ENCODE data around the gene ENTREP1.
"Not testable (repeated sequence)": the region's sequence is repeated elsewhere in the genome, so short reads cannot be mapped to it uniquely, and the experiment has no call there.

ENTREP1 gene

DNA sequence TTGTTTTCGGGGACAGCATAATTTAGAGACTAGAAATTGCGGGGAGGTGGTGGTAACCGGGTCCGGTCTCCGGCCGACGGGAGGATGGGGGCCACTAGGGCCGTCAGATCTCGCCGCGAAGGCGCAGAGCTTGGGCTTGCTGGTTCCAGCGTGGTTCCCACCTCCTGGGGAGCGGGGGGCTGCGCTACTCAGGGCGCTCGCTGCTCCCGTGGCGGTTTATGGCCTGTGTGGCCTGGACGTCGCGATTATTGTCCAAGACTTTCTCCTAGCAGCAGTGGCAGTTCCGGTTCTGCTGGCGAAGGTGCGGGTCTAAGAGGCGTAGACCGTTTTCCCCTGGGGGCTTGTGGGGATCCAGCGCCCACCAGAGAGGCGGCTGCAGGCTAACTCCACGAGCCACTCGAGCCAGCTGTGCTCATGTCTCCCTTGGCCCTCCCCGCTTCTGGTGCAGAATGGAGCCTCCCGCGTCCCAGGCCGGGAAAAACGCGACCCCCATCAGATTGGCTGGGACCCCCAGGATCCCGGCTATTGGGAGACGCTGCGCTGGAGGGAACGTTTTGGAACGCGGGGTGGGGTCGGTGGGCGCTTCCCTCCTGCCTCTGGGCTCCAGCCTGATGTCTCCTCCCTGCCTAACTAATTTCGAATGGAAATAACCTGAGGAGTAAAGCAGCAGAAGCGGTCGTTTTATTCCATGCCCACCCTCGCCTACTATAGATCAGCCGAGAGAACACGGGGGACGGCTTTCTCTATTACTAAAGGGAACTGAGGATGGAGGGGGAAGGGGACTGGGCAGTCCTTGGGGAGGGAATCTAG, 87.1 kb downstream of the ENTREP1 start:
- no peak for DNase-seq

DNA sequence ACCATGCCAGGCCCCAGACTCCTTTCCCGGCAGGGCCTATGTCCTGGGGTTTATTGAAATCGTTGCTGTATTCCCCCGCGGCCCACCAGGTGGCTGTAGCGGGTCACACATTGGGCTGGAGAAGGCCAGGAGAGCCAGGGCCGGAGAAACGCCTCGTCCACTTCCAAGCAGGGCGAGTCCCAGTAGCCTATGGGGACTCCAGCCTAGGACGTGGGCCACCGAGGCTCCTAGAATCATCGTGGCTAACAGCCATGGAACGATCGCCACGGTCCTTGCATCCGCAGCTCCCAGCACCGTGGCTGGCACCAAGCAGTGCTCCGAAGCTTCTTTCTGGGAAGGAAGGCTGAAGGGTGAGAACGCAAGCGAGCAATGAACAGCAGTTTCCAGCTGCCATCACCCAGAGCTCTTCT, 87.7 kb downstream of the ENTREP1 start:
- peak; percentile 27 for DNase-seq

DNA sequence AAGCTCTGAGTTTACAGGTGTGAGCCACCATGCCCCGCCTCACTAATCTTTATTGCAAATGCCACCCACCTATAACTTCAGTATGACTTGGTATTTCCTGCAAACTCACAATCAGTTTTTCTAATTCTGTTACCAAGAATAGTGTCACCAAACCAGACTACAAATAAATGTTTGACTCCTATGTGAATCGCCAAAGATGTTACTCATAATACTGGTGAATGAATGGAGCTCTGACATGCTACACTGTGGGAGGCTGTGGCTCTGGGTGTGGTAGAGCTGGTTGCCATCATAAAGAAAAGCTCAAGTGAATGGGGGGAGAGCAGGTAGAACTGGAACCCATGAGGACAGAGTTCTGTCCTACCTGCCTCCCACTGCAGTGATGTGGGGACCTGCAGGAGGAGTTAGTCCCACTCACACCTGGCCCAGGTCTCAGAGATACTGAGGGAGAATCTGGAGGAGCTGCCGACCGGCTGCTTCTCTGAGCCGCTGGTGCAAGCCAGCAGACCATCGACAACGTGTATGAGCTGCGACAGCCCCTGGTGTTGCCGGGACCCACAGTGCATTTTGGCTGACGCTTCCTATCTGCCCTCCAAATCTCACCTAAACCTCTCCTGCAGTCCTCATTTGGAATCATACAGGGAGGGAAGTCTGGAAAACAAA, 95.7 kb downstream of the ENTREP1 start:
- DNase-seq = peak; percentile 25

DNA sequence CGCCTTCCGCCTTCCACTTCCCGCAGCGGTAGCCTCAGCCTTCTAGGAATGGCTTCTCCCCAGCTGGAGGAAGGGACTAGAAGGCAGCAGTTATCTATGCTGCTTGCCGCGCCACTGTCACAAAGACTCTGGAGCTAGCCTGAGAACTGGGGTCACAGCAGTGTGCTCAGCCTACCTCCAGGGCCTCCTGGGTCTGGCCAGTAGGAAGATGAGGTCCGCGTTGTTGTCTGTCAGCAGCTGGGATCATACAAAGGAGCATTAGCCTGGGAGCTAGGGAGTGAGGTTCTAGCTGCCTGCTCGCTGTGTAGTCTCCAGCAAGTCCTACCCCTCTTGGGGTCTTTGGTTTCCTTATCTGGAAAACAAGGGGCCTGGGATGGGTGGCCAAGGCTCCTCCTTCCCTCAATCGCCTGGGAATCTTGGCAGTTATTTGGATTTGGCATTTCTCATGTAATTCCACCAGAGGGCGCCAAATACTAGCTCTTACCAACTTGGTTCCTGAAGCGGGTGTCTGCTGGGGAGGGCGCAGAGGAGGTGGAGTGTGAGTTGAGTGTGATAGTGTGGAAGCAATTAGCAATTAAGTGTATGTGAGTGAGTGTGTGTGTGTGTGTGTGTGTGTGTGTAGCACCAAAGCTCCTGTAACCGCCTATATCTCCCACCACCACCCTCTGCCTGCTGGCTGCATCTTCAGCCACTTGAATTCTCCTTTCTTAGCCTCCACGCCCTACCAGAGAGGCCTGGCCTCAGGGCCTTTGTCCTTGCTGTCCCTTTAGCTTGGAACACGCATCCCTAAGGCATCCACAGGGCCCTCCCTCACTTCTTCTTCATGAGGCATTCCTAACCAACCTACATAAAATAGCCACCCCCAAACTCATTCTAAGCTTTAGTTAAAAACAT, 97.1 kb downstream of the ENTREP1 start:
- DNase-seq = peak; percentile 45

DNA sequence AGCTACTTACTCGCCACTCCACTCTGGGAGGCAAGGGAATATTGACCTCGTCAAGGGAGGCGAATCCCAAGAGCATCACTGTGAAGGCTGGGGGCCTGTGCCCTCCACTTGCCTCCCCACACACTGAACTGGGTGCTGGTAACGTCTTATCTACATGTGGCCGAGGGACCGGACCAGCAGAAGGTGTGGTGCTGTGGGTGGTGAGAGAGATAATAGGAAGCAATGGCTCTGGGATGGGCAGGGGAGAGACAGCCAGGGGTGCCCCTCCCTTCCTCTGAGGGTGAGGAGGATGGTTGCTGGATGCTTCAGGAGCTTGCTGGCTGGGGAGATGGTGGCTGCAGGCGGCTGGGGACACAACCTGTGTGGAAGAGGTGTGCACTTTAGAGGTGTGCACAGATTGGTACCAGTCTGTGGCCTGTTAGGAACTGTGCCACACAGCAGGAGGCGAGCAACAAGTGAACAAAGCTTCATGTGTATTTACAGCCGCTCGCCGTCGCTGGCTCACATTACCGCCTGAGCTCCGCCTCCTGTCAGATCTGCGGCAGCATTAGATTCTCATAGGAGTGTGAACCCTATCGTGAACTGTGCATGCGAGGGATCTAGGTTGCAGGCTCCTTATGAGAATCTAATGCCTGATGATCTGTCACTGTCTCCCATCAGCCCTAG, 100.3 kb downstream of the ENTREP1 start:
- no peak for DNase-seq

DNA sequence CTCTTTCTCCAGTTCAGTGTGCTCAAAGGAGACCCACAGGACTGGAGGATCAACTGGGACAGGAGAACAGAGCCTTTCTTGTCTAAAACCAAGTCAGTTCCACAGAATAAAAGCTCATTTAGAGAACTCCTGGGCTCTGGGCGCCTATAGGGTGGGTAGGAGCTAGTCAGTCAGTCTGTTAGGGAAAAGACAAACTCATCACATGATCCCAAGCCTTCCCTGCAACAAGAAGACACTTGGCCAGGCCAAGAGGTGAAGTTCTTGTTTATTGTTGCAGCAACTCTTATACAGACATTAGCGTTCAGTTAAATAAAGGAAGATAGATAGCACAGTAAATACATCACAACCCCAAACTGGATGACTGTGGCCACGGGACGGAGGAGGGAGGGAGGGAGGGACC, 102.3 kb downstream of the ENTREP1 start:
- no peak for DNase-seq

DNA sequence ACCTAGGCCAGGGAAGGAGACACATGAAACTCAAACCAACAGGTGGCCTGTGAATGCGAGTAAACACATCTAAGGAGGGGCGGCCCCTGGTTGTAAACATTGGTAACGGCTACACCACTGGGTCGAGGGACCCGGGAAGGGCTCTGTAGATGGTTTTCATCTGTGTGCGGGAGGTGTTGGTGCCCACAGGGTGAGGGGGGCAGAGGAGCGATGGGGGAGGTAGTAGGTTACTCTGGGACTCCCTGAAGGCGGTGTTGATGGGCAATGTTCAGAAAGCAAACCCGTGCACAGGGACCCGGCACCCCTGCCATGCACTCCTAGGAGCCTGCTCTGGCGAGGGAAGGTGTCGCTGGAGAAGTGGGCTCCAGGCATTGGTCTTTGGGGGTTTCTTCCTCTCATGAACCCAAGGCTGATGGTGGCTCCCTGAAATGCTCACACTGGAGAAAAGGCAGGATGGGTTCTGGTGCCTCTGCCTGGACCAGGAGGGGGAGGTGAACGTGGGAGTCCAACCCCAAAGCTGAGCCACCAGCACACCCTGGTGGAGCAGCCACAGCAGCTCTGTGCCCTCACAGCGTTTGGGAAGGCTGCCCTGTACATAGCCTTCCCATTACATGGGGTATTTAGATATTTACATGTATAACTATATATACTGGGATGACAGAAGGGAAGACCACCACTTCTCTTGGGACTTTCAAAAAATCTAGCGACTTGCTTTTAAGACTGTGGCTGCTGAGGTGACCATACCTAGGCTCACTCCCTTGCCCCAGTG, 103.2 kb downstream of the ENTREP1 start:
- no peak for DNase-seq

- DNase-seq = no peak
Observed at GRCh38 chr9:69429281-69429680, 104.3 kb downstream of the ENTREP1 start.

DNA sequence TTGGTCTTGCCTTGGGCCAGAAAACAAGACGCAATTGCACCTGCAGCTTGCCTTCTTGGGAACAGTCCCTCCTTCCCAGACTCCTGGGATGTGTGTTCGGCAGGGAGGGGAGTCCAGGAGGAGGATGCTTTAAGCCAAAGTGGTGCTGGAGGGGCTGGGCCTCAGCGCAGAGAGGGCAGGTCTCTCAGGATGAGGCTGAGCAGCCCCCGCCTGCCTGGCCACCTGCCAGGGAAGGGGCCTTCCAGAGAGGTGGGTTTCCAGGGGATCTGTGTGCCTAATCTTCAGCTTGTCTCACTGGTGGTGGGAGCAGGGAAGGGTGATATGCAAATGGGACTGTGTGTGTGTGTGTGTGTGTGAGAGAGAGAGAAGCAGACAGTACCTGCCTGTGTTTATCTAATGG, 105.2 kb downstream of the ENTREP1 start:
- DNase-seq = no peak

- no peak for DNase-seq
Observed at GRCh38 chr9:69431203-69431602, 106.2 kb downstream of the ENTREP1 start.

DNA sequence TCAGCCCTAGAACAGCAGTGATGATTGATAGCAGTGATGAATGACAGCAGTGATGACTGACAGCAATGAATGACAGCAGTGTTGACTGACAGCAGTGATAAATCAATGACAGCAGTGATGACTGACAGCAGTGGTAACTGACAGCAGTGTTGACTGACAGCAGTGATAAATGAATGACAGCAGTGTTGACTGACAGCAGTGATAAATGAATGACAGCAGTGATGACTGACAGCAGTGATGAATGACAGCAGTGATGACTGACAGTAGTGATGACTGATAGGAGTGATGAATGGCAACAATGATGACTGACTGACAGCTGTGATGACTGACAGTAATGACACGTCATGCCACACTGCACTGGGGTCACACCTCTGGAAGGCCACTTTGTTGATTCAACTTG, 106.8 kb downstream of the ENTREP1 start:
- no peak for DNase-seq

DNA sequence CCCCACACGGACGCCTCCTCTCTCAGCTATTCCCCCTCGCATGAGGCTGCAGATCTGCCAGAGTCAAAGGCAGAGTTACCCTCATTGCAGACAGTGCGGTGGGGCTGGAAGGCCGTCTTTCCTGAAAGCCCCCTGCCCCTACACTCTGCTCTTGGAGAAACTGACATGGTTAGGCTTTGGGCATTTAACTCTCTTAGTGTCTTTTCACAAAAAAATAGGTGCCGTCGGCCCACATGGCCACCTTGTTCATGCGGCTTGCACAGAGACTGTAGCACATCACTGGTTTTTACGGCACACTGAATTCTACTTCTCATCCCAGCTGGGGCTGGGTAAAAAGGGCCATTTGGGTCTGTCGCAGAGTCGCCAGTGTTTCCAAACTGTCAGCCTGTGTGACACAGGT, 107.6 kb downstream of the ENTREP1 start:
- no peak for DNase-seq

DNA sequence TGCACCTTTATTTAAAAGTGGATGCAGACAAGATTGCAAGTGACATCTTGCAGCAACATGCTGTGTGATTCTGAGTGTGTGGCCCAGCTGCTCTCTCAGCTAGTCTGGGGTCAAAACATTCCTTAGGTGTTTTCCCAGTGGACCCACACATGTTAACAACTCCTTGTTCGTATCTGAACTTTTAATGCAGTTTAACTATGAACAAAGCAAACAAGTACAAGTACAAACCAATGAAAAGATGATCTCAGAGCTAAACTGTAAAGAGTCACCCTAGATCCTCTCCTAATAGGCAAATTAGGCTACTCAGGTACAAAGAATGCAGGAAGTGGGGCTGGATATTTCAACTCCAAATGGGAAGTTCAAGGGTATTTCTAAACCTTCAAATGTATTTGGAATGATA, 108.4 kb downstream of the ENTREP1 start:
- no peak for DNase-seq

- DNase-seq = no peak
Observed at GRCh38 chr9:69433968-69434367, 109.0 kb downstream of the ENTREP1 start.

- DNase-seq = not testable (repeated sequence)
Observed at GRCh38 chr9:69439654-69440053, 114.6 kb downstream of the ENTREP1 start.

DNA sequence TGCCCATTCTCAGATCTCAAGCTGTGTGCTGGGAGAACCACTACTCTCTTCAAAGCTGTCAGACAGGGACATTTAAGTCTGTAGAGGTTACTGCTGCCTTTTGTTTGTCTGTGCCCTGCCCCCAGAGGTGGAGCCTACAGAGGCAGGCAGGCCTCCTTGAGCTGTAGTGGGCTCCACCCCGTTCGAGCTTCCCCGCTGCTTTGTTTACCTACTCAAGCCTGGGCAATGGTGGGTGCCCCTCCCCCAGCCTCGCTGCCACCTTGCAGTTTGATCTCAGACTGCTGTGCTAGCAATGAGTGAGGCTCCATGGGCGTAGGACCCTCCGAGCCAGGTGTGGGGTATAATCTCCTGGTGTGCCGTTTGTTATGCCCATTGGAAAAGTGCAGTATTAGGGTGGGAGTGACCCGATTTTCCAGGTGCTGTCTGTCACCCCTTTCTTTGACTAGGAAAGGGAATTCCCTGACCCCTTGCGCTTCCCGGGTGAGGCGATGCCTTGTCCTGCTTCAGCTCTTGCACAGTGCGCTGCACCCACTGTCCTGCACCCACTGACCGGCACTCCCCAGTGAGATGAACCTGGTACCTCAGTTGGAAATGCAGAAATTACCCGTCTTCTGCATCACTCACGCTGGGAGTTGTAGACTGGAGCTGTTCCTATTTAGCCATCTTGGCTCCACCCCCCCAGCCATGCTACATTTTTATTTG, 115.4 kb downstream of the ENTREP1 start:
- DNase-seq = not testable (repeated sequence)

All from activated CD4-positive, alpha-beta T cell treated with anti-CD3 and anti-CD28 coated beads for 48 hours (primary cell).